Tibial nerve (tissue), 3 donors: Measurements from ENCODE around the gene PLEKHO1.

Experiments
- POLR2A ChIP-seq, 2 donors: fragments of 450-650 bp; IDR thresholded peaks; one replicate each; pipeline ENCODE4 v1.6.1; 2017; ENCODE audit warnings: antibody characterized with exemption in 2 of 2, mild to moderate bottlenecking in 2 of 2, moderate library complexity in 2 of 2
- TF ChIP-seq, protein P1 (sequence below), 5 experiments: fragments of 200-600 bp in 3 of 5; fragments of 450-650 bp in 2 of 5; sonication (generic) in 3 of 5; IDR thresholded peaks; one replicate each; pipeline ENCODE4 v1.5.1; 2016 to 2019; ENCODE audit warnings: antibody characterized with exemption in 5 of 5, mild to moderate bottlenecking in 3 of 5, moderate library complexity in 2 of 5

DNA sequence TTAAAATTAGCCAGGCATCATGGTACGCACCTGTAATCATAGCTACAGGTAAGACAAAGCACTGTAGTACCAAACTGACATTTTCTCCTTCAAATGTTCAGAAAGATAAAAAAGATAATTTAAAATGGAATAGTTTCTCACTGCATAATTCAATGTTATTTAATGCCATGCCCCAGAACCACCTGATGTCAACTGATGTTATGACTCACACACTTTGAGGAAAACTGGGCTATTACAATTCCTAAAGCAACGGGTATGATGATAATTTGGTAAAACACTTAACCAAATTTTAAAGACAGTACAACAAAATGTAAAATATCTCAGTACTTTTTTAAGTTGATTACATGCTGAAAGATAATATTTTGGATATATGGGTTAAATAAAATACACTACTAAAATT lies 22.9 kb upstream of the PLEKHO1 start:
- TF ChIP-seq, protein P1, sequence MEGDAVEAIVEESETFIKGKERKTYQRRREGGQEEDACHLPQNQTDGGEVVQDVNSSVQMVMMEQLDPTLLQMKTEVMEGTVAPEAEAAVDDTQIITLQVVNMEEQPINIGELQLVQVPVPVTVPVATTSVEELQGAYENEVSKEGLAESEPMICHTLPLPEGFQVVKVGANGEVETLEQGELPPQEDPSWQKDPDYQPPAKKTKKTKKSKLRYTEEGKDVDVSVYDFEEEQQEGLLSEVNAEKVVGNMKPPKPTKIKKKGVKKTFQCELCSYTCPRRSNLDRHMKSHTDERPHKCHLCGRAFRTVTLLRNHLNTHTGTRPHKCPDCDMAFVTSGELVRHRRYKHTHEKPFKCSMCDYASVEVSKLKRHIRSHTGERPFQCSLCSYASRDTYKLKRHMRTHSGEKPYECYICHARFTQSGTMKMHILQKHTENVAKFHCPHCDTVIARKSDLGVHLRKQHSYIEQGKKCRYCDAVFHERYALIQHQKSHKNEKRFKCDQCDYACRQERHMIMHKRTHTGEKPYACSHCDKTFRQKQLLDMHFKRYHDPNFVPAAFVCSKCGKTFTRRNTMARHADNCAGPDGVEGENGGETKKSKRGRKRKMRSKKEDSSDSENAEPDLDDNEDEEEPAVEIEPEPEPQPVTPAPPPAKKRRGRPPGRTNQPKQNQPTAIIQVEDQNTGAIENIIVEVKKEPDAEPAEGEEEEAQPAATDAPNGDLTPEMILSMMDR (IDR thresholded peaks at IDR 0.05): no peak
- TF ChIP-seq POLR2A (IDR thresholded peaks at IDR 0.05): no peak
